Measurements from ENCODE around the gene SERPINH1.
"Not testable (repeated sequence)": the region's sequence is repeated elsewhere in the genome, so short reads cannot be mapped to it uniquely, and the experiment has no call there.

SERPINH1 gene

GRCh38 chr11:75574698-75575602, 12.9 kb downstream of the SERPINH1 start:
- no peak for DNase-seq (ENCODE audit: low read depth, low spot score)

- DNase-seq (ENCODE audit: low read depth, low spot score): no peak
These were observed 14.0 kb downstream of the SERPINH1 start for GRCh38 chr11:75576017-75576416.

GRCh38 chr11:75576499-75576918, 14.5 kb downstream of the SERPINH1 start:
- no peak for DNase-seq (ENCODE audit: low read depth, low spot score)

DNA sequence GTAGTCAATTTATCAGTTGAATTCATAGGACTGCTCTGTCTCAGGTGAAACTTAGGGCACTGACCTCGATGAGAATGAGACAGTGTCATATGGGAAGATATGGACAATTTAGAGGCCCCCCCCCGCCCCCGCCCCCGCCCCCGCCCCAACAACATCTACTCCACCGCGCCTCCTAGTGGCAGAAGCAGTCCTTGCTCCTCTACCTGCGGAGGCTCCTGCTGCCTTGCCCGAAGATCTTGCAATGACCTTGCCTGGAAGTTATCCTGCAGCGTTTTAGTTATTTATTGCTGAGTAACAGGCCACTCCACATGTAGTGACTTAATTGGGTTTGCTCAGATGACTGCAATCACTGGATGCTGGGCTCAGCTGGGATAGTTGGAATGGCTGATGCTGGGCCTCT, 15.2 kb downstream of the SERPINH1 start:
- DNase-seq (ENCODE audit: low read depth, low spot score): peak; percentile 23

DNA sequence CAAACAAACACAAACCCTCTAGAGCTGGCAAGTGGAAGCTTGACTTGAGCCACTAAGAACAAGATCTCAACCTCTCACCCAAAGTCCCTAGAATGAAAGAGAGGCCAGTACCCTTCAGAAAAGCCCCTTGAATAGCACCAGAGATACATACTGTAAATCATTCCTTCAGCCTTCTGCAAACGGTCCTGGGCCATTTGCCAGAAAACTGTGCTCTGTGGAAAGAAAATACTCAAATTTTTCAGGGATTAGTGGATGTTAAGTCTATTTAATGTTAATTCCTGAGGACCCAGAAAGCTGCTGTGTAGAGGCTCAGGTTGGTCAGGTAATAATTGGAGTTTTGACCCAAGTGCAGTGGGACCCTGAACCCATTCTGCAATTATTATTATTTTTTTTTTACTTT, 16.9 kb downstream of the SERPINH1 start:
- DNase-seq (ENCODE audit: low read depth, low spot score): no peak

GRCh38 chr11:75579841-75580240, 17.8 kb downstream of the SERPINH1 start:
- no peak for DNase-seq (ENCODE audit: low read depth, low spot score)

DNA sequence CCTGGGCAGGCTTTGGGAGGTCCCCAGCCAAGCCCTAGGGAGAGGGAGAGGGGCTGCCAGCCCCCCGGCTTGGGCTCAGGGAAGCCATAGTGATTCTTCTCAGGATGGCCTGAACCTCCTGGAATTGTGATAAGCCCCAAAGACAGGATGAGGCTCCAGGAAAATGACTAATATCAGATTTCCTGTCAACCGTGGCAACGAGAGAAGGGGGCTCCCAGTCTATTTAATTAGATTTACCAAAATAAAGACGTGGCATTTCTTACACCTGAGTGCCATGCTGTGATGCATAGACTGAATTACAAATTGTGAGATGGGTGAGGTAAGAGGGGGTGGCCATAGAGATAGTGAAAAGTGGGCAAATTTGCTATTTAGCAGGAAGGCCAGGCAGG, 20.4 kb downstream of the SERPINH1 start:
- DNase-seq (ENCODE audit: low read depth, low spot score): no peak

DNA sequence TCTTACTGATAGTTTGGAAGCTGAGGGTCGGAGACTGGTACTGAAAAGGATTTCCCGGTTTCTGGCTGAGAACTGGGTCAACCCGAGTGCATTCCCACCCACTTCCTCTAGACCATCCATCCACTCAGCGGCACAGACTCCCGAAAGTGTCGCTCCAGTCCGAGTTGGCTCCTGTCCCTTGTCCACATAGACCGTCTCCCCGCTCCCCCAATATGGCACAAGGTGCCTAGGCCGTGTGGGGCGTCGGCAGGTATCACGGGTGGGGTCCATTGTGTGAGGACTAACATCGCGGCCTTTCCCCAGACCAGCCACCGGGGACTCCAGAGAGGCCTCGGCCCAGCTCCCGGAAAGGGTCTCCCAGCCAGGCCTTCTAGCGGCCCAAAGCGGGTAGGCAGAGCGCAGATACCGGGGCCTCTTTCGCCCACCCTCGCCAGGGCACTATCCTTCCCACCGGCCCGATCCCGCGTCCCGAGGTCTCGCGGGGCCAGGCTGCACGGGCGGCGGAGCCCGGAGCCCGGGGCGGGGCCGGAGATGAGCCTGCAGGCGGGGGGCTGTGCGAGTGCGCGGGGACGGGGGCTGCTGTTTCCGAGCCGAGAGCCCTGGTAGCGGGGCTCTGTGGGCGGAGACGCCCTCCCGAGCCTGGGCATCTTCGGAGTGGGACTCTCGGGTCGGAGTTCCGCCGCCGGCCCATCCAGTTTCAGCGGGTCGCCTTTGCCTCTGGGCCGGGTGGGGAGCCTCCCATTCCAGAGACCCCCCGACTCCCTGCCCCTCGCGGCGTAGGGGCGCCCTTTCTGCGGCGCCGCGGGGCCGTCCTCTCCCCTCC, 21.1 kb downstream of the SERPINH1 start:
- no peak for DNase-seq (ENCODE audit: low read depth, low spot score)

DNA sequence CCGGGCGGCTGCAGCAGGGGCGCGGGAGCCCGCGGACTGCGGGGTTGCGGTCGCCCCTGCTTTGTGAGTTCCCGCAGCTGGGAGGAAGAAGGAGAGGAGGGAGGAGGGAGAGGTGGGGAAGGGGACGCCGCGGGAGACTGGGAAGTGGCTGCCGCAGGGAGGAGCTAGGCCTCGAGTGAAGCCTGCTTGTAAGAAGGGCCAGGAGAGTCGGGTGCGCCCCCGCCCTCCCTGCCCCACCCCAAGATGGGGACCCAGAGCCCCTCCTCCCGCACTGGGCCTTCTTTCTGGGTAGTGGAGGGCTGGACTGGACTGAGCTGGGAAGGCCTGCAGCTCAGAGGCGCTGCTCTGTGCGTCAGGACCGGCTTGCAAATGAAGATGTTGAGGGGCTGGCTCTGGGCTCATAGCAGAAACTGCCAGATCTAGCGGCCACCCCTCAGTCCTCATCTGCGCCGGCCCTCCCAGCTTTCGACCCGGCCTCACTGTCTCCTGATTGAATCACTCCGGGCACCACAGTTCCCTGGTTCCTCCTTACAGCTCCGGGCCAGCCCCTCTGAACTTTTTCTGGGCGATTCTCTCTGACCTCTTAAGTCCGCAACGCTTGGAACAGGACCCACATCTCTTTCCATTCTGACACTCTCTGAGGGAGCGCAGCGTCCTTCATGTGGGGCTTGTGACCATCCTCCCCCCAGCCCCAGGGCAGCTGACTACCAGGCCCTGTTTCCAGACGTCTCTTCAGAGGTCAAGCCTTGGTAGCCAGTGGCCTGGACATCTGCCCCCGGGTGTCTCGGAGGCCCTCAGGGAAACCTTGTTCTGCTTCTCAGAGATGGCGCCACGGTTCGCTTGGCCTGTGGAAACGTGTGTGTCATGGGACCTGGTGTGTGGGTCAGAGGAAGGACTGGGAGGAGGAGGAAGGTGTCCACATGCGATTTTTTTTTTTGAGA, 21.9 kb downstream of the SERPINH1 start:
- no peak for DNase-seq (ENCODE audit: low read depth, low spot score)

- DNase-seq (ENCODE audit: low read depth, low spot score): not testable (repeated sequence)
These were observed 22.7 kb downstream of the SERPINH1 start for GRCh38 chr11:75584659-75585292.

GRCh38 chr11:75585293-75585670, 23.2 kb downstream of the SERPINH1 start:
- DNase-seq (ENCODE audit: low read depth, low spot score): no peak

GRCh38 chr11:75586395-75586794, 24.3 kb downstream of the SERPINH1 start:
- DNase-seq (ENCODE audit: low read depth, low spot score): no peak

DNA sequence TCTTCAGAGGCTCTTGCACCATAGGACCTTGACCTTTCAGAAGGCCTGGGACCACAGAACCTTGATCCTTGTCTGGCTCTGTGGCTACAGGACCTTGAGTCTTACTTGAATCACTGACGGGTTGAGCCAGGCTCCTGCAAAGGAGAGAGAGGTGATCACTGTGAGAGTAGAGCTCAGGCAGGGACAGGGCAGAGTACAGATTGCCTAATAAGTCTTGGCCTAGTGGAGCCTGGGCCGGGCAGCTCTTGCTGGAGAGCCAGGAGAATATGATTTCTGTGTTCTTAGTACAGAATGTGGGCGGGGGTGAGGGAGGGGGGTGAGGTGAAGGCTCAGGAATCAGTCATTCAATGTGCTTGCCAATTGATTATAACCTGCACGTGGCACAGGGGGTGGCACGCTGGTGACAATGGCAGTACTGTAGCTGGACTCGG, 26.0 kb downstream of the SERPINH1 start:
- no peak for DNase-seq (ENCODE audit: low read depth, low spot score)

DNA sequence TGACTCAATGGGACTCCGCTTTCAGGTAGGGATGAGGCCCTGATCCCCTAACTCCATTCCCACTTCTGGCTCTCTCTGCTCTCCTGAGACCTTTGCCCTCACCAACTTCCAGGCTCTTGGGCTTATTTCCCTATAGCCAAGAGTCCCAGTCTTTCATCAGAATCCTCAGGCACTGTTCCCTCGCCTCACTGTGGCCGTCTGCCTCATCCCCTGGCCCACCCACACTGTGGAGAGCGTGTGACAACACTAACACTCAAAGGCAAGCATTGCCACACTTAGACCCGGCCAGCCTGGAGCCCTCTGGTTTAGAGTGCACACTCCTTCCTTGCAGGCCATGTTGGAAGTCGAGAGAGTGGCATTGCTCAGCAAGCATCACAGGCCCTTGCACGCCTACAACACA, 27.0 kb downstream of the SERPINH1 start:
- DNase-seq (ENCODE audit: low read depth, low spot score): no peak

GRCh38 chr11:75589933-75590332, 27.9 kb downstream of the SERPINH1 start:
- no peak for DNase-seq (ENCODE audit: low read depth, low spot score)

DNA sequence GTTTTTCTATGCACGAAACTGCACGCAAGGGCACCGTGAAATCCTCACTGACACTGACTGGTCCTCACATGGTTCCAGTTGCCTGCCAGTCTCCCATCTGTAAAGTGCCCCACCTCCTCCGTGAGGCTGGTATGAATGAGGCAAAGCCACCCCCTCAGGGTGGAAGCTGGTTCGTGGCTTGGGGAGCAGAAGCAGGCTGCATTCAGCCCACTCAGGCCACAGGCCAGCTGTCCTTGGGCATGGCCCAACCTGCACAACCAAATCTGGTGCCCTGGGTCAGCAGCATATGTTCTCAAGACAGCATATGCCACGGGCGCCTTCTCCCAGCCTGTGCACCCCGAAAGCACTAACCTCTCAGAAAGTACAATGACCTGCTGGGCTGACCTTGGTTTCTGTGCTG, 29.3 kb downstream of the SERPINH1 start:
- DNase-seq (ENCODE audit: low read depth, low spot score): no peak

- DNase-seq (ENCODE audit: low read depth, low spot score): no peak
These were observed 29.9 kb downstream of the SERPINH1 start for GRCh38 chr11:75591966-75592365.

DNA sequence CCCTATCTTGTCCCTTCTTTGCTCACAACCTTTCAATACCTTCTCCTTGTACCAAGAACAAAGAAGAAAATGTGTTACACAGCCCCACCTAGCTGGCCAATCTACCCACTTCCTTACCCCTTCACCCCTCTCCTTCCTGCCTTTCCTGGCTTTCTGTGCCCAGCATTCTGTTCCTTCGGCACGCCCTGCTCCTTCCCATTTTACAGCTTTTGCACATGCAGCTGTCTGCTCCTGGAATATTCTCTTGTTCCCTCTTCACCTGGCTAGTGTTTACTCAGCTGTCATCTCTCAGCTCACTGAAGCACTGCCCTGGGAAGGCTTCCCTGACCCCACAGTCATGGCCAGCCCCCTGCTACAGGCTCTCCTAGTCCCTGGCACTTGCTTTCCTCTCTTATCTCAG, 30.7 kb downstream of the SERPINH1 start:
- no peak for DNase-seq (ENCODE audit: low read depth, low spot score)

- DNase-seq (ENCODE audit: low read depth, low spot score): no peak
These were observed 31.3 kb downstream of the SERPINH1 start for GRCh38 chr11:75593286-75593915.

DNA sequence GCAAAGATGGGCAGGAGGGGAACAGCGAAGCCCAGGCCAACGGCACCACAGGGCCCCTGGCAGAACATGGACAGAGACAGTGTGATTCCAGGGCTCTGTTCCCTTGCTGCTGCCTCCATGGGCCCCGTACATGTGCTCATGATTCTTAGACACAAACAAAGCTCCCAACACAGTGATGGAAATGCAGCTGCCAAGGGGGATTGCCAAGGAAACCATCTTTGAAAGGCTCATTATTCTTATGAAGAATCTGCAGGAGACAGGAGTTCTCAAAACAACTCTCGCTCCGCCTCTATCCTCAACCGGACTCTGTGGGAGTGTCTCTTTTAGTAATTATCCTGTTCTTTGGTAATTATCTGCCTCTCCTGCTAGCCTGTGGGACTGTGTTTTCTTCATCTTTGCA, 32.2 kb downstream of the SERPINH1 start:
- no peak for DNase-seq (ENCODE audit: low read depth, low spot score)

- no peak for DNase-seq (ENCODE audit: low read depth, low spot score)
These were observed 33.4 kb downstream of the SERPINH1 start for GRCh38 chr11:75595429-75595828.

Measured in activated CD4-positive, CD25-positive, alpha-beta regulatory T cell treated with anti-CD3 and anti-CD28 coated beads, Interleukin-2, amount 50 U/mL, for 16 hours (primary cell).